ENCODE data around the gene YWHAH.

YWHAH gene

GRCh38 chr22:31983911-31984656 lies 39.7 kb downstream of the YWHAH start:
- no peak for DNase-seq

GRCh38 chr22:31987218-31987617 lies 42.9 kb downstream of the YWHAH start:
- DNase-seq = no peak

GRCh38 chr22:31991102-31991839 lies 46.9 kb downstream of the YWHAH start:
- DNase-seq = no peak

- no peak for DNase-seq
These were observed 50.7 kb downstream of the YWHAH start for GRCh38 chr22:31995046-31995445.

GRCh38 chr22:31995807-31996206 lies 51.5 kb downstream of the YWHAH start:
- DNase-seq = no peak

GRCh38 chr22:31998784-31999385 lies 54.5 kb downstream of the YWHAH start:
- no peak for DNase-seq

GRCh38 chr22:32000181-32000580 lies 55.8 kb downstream of the YWHAH start:
- DNase-seq = no peak

- DNase-seq = no peak
These were observed 61.1 kb downstream of the YWHAH start for GRCh38 chr22:32005453-32005852.

Data from DMS 273 treated with DMSO at 0.1 percent for 48 hours (cell line).